ENCODE data around the gene MMP1. TPM values are rescaled to one million over a fixed set of nuclear protein-coding genes. Genes with fewer than 3 reads are reported as not detected.

MMP1 gene
- polyA plus RNA-seq, 1 of the 3 experiments (the other 2 are of a cell fraction), result 5.9 TPM

DNA sequence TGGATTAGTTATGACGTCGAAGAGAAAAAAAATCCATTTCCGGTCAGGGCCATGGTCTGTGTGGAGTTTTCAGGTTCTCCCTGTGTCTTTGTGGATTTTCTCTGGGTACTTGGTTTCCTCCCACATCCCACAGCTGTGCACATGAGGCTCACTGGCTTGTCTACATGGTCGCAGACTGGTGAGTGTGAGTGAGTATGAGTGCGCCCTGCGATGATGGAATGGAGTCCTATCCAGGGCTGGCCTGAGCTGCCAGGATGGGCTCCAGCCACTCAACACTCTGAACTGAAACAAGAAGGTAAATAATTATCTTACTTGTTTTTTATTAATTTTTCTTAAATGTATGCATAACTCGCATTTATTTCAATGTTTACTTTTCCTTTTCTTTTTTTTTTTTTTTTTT lies 34.7 kb upstream of the MMP1 start:
- no peak for DNase-seq
- Histone ChIP-seq H3K4me1 (ENCODE audit: control insufficient read depth in 1 of 2, insufficient read depth in 2 of 2, low read depth in 1 of 2, low read length in 1 of 2) (peaks cover 0 to 27% of the 10 kb centered on the region in 2 experiments; a peak in 3 of 4 replicates), H3K27ac (ENCODE audit: low read depth in 2 of 2, low read length in 1 of 2) (no peak overlapping the region), H3K27me3 (ENCODE audit: insufficient read depth) (no peaks in the 10 kb centered on the region), H3K4me2 (no peak overlapping the region), H3K9me2 (no peaks in the 10 kb centered on the region), H3K79me2 (ENCODE audit: insufficient read depth) (no peaks in the 10 kb centered on the region), H3K9me3 (no peaks in the 10 kb centered on the region), H3K4me3 (ENCODE audit: low read depth in 2 of 2, low read length in 1 of 2) (no peak overlapping the region), H3K9ac (no peak overlapping the region), H4K20me1 (ENCODE audit: insufficient read depth) (no peaks in the 10 kb centered on the region), H3F3A (replicated peaks; ENCODE audit: insufficient read depth) (peaks cover 10% of the 10 kb centered on the region), H2AFZ (ENCODE audit: low read depth) (no peak overlapping the region), H3K36me3 (replicated peaks in 1 of 2; ENCODE audit: control insufficient read depth in 1 of 2, insufficient read depth in 2 of 2, low read length in 1 of 2) (no peaks in the 10 kb centered on the region)
- TF ChIP-seq EP300 (IDR thresholded peaks at IDR 0.05; ENCODE audit: borderline replicate concordance in 1 of 2, low read depth in 1 of 2, low read length in 1 of 2) (no peak), SMC3 (IDR thresholded peaks at IDR 0.05; ENCODE audit: low read depth, low read length) (no peak), MXI1 (IDR thresholded peaks at IDR 0.05; ENCODE audit: low read depth, low read length) (no peak), NFIC (IDR thresholded peaks at IDR 0.05; ENCODE audit: borderline replicate concordance) (no peak), GABPA (IDR thresholded peaks at IDR 0.05; ENCODE audit: low read depth) (no peak), TCF12 (IDR thresholded peaks at IDR 0.05) (no peak), FOXJ3 (CRISPR knock-in tag; IDR thresholded peaks at IDR 0.05) (no peak), RFX5 (IDR thresholded peaks at IDR 0.05; ENCODE audit: low read length) (no peak), EZH2phosphoT487 (IDR thresholded peaks at IDR 0.05; ENCODE audit: borderline replicate concordance, low read depth) (no peak)
- TF ChIP-seq, protein P1, sequence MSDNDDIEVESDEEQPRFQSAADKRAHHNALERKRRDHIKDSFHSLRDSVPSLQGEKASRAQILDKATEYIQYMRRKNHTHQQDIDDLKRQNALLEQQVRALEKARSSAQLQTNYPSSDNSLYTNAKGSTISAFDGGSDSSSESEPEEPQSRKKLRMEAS (IDR thresholded peaks at IDR 0.05; ENCODE audit: low read depth), result no peak
- TF ChIP-seq, protein P2, sequence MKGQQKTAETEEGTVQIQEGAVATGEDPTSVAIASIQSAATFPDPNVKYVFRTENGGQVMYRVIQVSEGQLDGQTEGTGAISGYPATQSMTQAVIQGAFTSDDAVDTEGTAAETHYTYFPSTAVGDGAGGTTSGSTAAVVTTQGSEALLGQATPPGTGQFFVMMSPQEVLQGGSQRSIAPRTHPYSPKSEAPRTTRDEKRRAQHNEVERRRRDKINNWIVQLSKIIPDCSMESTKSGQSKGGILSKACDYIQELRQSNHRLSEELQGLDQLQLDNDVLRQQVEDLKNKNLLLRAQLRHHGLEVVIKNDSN (IDR thresholded peaks at IDR 0.05; ENCODE audit: borderline replicate concordance, low read depth), result no peak
- TF ChIP-seq, protein P3, sequence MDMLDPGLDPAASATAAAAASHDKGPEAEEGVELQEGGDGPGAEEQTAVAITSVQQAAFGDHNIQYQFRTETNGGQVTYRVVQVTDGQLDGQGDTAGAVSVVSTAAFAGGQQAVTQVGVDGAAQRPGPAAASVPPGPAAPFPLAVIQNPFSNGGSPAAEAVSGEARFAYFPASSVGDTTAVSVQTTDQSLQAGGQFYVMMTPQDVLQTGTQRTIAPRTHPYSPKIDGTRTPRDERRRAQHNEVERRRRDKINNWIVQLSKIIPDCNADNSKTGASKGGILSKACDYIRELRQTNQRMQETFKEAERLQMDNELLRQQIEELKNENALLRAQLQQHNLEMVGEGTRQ (IDR thresholded peaks at IDR 0.05; ENCODE audit: borderline replicate concordance, low read depth, low read length), result no peak
- TF ChIP-seq, protein P4, sequence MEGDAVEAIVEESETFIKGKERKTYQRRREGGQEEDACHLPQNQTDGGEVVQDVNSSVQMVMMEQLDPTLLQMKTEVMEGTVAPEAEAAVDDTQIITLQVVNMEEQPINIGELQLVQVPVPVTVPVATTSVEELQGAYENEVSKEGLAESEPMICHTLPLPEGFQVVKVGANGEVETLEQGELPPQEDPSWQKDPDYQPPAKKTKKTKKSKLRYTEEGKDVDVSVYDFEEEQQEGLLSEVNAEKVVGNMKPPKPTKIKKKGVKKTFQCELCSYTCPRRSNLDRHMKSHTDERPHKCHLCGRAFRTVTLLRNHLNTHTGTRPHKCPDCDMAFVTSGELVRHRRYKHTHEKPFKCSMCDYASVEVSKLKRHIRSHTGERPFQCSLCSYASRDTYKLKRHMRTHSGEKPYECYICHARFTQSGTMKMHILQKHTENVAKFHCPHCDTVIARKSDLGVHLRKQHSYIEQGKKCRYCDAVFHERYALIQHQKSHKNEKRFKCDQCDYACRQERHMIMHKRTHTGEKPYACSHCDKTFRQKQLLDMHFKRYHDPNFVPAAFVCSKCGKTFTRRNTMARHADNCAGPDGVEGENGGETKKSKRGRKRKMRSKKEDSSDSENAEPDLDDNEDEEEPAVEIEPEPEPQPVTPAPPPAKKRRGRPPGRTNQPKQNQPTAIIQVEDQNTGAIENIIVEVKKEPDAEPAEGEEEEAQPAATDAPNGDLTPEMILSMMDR (IDR thresholded peaks at IDR 0.05), result no peak
- TF ChIP-seq, protein P5, sequence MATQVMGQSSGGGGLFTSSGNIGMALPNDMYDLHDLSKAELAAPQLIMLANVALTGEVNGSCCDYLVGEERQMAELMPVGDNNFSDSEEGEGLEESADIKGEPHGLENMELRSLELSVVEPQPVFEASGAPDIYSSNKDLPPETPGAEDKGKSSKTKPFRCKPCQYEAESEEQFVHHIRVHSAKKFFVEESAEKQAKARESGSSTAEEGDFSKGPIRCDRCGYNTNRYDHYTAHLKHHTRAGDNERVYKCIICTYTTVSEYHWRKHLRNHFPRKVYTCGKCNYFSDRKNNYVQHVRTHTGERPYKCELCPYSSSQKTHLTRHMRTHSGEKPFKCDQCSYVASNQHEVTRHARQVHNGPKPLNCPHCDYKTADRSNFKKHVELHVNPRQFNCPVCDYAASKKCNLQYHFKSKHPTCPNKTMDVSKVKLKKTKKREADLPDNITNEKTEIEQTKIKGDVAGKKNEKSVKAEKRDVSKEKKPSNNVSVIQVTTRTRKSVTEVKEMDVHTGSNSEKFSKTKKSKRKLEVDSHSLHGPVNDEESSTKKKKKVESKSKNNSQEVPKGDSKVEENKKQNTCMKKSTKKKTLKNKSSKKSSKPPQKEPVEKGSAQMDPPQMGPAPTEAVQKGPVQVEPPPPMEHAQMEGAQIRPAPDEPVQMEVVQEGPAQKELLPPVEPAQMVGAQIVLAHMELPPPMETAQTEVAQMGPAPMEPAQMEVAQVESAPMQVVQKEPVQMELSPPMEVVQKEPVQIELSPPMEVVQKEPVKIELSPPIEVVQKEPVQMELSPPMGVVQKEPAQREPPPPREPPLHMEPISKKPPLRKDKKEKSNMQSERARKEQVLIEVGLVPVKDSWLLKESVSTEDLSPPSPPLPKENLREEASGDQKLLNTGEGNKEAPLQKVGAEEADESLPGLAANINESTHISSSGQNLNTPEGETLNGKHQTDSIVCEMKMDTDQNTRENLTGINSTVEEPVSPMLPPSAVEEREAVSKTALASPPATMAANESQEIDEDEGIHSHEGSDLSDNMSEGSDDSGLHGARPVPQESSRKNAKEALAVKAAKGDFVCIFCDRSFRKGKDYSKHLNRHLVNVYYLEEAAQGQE (IDR thresholded peaks at IDR 0.05; ENCODE audit: low read depth, low read length), result no peak
- WGBS (ENCODE audit: low lambda C conversion rate), result 71% methylated on average over 7 of the region's 7 CpGs
- CTCF ChIA-PET, result no interaction called here
- POLR2A ChIA-PET, result no interaction called here
